Neural cell (in vitro differentiated cells): ENCODE measurements around the gene NPR3. TPM values are rescaled to one million over a fixed set of nuclear protein-coding genes. Genes with fewer than 3 reads are reported as not detected.

Experiments
- H2AFZ ChIP-seq: fragments of 200-600, 300-800 bp; sonication (generic), shearing (Covaris generic); 2 replicates; pipeline ENCODE4 v1.6.0; 2014; ENCODE audit warnings: low read depth, mild to moderate bottlenecking, antibody characterized with exemption, low read length, moderate library complexity
- H3F3A ChIP-seq: fragments of 200-600 bp; shearing (Covaris generic); 2 replicates; pipeline ENCODE4 v1.6.1; 2016; ENCODE audit warnings: mild to moderate bottlenecking, moderate library complexity, mixed read lengths, antibody characterized with exemption, low read length; ENCODE audit not compliant: insufficient read depth, poor library complexity, severe bottlenecking
- H3K27ac ChIP-seq: fragments of 200-600, 300-800 bp; sonication (generic), shearing (Covaris generic); 2 replicates; pipeline ENCODE4 v1.5.1; 2014; ENCODE audit warnings: mild to moderate bottlenecking, low read length, moderate library complexity
- H3K27me3 ChIP-seq: fragments of 300-800, 200-600 bp; sonication (generic), shearing (Covaris generic); 2 replicates; pipeline ENCODE4 v1.6.0; 2014; ENCODE audit warnings: mild to moderate bottlenecking, low read depth, low read length, moderate library complexity; ENCODE audit not compliant: insufficient read depth
- H3K36me3 ChIP-seq: fragments of 300-800, 200-600 bp; sonication (generic), shearing (Covaris generic); 2 replicates; pipeline ENCODE4 v1.5.1; 2014; ENCODE audit warnings: mild to moderate bottlenecking, antibody characterized with exemption, low read length, moderate library complexity; ENCODE audit not compliant: insufficient read depth
- H3K4me2 ChIP-seq: fragments of 300-800, 200-600 bp; sonication (generic), shearing (Covaris generic); 2 replicates; pipeline ENCODE4 v1.6.0; 2014; ENCODE audit warnings: mild to moderate bottlenecking, low read length
- H3K4me3 ChIP-seq: fragments of 300-800, 200-600 bp; sonication (generic), shearing (Covaris generic); 2 replicates; pipeline ENCODE4 v1.5.1; 2014; ENCODE audit warnings: mild to moderate bottlenecking, low read length, moderate library complexity
- H3K79me2 ChIP-seq: fragments of 200-600 bp; shearing (Covaris generic); replicated peaks from 2 replicates; pipeline ENCODE4 v1.6.0; 2014; ENCODE audit warnings: mild to moderate bottlenecking, low read length, moderate library complexity; ENCODE audit not compliant: insufficient read depth
- H3K9ac ChIP-seq: fragments of 300-800, 200-600 bp; sonication (generic), shearing (Covaris generic); 2 replicates; pipeline ENCODE4 v1.6.1; 2016; ENCODE audit warnings: mild to moderate bottlenecking, low read length, mixed read lengths
- H3K9me2 ChIP-seq: fragments of 200-600 bp; shearing (Covaris generic); 2 replicates; pipeline ENCODE4 v1.6.1; 2016; ENCODE audit warnings: mild to moderate bottlenecking, low read length, mixed read lengths; ENCODE audit not compliant: insufficient read depth
- H3K9me3 ChIP-seq: fragments of 200-600, 300-800 bp; sonication (generic), shearing (Covaris generic); 2 replicates; pipeline ENCODE4 v1.6.1; 2016; ENCODE audit warnings: mild to moderate bottlenecking, mixed run types, low read length, moderate library complexity, mixed read lengths
- H4K20me1 ChIP-seq: fragments of 200-600 bp; shearing (Covaris generic); 2 replicates; pipeline ENCODE4 v1.6.1; 2016; ENCODE audit warnings: mild to moderate bottlenecking, mixed run types; ENCODE audit not compliant: insufficient read depth
- CTCF ChIP-seq: fragments of 450-650 bp; IDR thresholded peaks from 2 replicates; pipeline ENCODE4 v1.5.1; 2014; ENCODE audit warnings: antibody characterized with exemption, mild to moderate bottlenecking, moderate library complexity; ENCODE audit not compliant: poor library complexity, severe bottlenecking
- EP300 ChIP-seq: fragments of 450-650 bp; conservative IDR thresholded peaks from 2 replicates; pipeline ENCODE4 v1.6.1; 2014; ENCODE audit warnings: antibody characterized with exemption, mild to moderate bottlenecking, moderate library complexity; ENCODE audit not compliant: poor library complexity, severe bottlenecking
- EZH2 ChIP-seq: fragments of 200-600, 300-800 bp; shearing (Covaris generic), sonication (generic); IDR thresholded peaks from 2 replicates; pipeline ENCODE4 v1.6.1; 2014; ENCODE audit warnings: antibody characterized with exemption, low read length, borderline replicate concordance, mild to moderate bottlenecking; ENCODE audit not compliant: insufficient read depth, poor library complexity, severe bottlenecking
- MXI1 ChIP-seq: fragments of 450-650 bp; conservative IDR thresholded peaks from 2 replicates; pipeline ENCODE4 v1.6.1; 2014; ENCODE audit warnings: antibody characterized with exemption, mild to moderate bottlenecking; ENCODE audit not compliant: poor library complexity, severe bottlenecking
- POLR2AphosphoS5 ChIP-seq: IDR thresholded peaks from 2 replicates; pipeline ENCODE4 v1.6.1; 2012
- RAD21 ChIP-seq: fragments of 450-650 bp; conservative IDR thresholded peaks from 2 replicates; pipeline ENCODE4 v1.6.1; 2014; ENCODE audit warnings: antibody characterized with exemption, mild to moderate bottlenecking, moderate library complexity
- SMC3 ChIP-seq: fragments of 450-650 bp; conservative IDR thresholded peaks from 2 replicates; pipeline ENCODE4 v1.6.1; 2014; ENCODE audit warnings: antibody characterized with exemption, mild to moderate bottlenecking, moderate library complexity; ENCODE audit not compliant: poor library complexity
- TAF1 ChIP-seq: IDR thresholded peaks from 2 replicates; pipeline ENCODE4 v1.6.1; 2012; ENCODE audit warnings: low read depth
- polyA plus RNA-seq: library from polyadenylated mRNA; depleted of rRNA; stranded (reverse); fragments of >200 nt; gene quantifications from 2 replicates; pipeline ENCODE4 v1.2.3, GENCODE V29; 2014
- TF ChIP-seq, protein P1 (sequence below): IDR thresholded peaks from 2 replicates; pipeline ENCODE4 v1.6.1; 2012; ENCODE audit warnings: borderline replicate concordance

The NPR3 gene
- polyA plus RNA-seq, 1 donor from 2014 or later: 1.5 TPM

DNA sequence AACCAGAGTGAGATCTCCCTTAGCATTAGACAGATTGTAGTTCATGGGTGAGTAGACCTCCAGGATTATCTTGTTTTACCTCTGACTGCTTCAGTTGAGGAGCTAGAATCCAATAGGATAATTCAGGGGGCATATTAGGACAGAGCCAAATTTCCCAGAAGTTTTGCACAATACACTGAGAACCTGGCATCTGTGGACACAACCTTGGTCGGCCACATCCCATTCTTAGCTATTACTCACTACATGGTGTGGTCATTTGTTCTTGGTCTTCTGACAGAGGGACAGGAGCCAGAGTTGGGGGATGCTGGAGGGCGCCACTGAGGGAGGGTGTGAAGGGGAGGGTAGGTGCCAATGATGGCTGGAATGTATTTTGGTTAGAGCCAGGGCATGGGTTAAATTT is 66.6 kb downstream of the NPR3 start:
- Histone ChIP-seq H3K36me3 (no peaks in the 10 kb centered on the region), H3K4me2 (no peak overlapping the region), H3K27me3 (no peaks in the 10 kb centered on the region), H3K27ac (no peak overlapping the region), H3K9me3 (no peaks in the 10 kb centered on the region), H2AFZ (no peak overlapping the region), H3K4me3 (no peak overlapping the region), H3K9ac (no peak overlapping the region), H4K20me1 (no peaks in the 10 kb centered on the region), H3K79me2 (no peaks in the 10 kb centered on the region), H3F3A (no peaks in the 10 kb centered on the region), H3K9me2 (no peaks in the 10 kb centered on the region)
- TF ChIP-seq EZH2: no peak
- TF ChIP-seq SMC3: no peak
- TF ChIP-seq MXI1: no peak
- TF ChIP-seq POLR2AphosphoS5: no peak
- TF ChIP-seq EP300: no peak
- TF ChIP-seq TAF1: no peak
- TF ChIP-seq RAD21: no peak
- TF ChIP-seq, protein P1, sequence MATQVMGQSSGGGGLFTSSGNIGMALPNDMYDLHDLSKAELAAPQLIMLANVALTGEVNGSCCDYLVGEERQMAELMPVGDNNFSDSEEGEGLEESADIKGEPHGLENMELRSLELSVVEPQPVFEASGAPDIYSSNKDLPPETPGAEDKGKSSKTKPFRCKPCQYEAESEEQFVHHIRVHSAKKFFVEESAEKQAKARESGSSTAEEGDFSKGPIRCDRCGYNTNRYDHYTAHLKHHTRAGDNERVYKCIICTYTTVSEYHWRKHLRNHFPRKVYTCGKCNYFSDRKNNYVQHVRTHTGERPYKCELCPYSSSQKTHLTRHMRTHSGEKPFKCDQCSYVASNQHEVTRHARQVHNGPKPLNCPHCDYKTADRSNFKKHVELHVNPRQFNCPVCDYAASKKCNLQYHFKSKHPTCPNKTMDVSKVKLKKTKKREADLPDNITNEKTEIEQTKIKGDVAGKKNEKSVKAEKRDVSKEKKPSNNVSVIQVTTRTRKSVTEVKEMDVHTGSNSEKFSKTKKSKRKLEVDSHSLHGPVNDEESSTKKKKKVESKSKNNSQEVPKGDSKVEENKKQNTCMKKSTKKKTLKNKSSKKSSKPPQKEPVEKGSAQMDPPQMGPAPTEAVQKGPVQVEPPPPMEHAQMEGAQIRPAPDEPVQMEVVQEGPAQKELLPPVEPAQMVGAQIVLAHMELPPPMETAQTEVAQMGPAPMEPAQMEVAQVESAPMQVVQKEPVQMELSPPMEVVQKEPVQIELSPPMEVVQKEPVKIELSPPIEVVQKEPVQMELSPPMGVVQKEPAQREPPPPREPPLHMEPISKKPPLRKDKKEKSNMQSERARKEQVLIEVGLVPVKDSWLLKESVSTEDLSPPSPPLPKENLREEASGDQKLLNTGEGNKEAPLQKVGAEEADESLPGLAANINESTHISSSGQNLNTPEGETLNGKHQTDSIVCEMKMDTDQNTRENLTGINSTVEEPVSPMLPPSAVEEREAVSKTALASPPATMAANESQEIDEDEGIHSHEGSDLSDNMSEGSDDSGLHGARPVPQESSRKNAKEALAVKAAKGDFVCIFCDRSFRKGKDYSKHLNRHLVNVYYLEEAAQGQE: no peak
- TF ChIP-seq CTCF: no peak

DNA sequence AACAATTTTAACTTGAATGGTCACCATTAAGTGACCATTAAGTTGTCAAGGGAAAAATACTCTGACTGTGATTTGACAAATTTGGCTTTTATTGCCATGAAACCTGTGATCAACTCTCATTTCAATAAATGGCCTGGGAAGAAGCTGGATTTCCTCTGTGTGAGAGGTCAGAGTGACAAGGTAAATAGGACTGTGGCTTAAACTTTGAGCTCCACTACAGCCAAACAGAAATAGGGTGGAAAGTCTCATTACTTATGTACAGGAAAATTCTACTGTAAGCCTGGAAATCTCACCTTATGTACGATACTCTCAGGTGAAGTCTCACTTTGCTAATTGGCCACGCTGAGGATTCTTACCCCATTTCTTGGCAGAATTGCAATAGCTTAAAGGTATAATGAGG is 67.3 kb downstream of the NPR3 start:
- Histone ChIP-seq H3K27me3 (no peaks in the 10 kb centered on the region), H3F3A (no peaks in the 10 kb centered on the region), H2AFZ (no peak overlapping the region)

More for the DNA sequence above, 67.3 kb downstream of the NPR3 start:
- Histone ChIP-seq H3K4me2 (no peak overlapping the region), H3K27ac (no peak overlapping the region), H3K9me2 (no peaks in the 10 kb centered on the region), H3K9me3 (no peaks in the 10 kb centered on the region), H3K4me3 (no peak overlapping the region), H4K20me1 (no peaks in the 10 kb centered on the region), H3K9ac (no peak overlapping the region), H3K36me3 (no peaks in the 10 kb centered on the region), H3K79me2 (no peaks in the 10 kb centered on the region)
- TF ChIP-seq MXI1 (no peak), POLR2AphosphoS5 (no peak), TAF1 (no peak), RAD21 (no peak), SMC3 (no peak)
- TF ChIP-seq, protein P1: no peak
